B cell (primary cell): ENCODE measurements around the gene WDR41.

Source experiments
- EZH2 ChIP-seq: IDR thresholded peaks from 2 replicates; pipeline ENCODE4 v1.6.1; 2012; ENCODE audit warnings: borderline replicate concordance, low read depth, mild to moderate bottlenecking, moderate library complexity, low read length; ENCODE audit not compliant: insufficient read depth, poor library complexity, severe bottlenecking
- TF ChIP-seq, protein P1 (sequence below): fragments of 200-600 bp; IDR thresholded peaks from one replicate; pipeline ENCODE4 v1.8.0; 2022; ENCODE audit warnings: antibody characterized with exemption, mild to moderate bottlenecking

DNA sequence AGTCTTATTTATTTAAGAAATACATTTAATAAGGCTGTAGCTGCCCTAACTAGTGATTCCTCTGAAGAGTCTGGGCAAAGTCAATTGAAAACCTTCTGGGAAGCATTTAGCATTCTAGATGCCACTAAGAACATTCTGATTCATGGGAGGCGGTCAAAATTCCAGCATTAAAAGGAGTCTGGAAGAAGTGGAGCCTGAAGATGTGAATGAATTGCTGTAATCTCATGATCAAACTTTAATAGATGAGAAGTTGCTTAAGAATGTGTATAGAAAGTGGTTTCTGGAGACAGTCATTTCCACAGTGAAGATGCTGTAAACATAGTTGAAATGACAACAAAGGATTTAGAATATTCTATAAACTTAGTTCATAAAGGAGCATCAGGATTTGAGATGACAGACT lies 61.4 kb downstream of the WDR41 start:
- TF ChIP-seq, protein P1, sequence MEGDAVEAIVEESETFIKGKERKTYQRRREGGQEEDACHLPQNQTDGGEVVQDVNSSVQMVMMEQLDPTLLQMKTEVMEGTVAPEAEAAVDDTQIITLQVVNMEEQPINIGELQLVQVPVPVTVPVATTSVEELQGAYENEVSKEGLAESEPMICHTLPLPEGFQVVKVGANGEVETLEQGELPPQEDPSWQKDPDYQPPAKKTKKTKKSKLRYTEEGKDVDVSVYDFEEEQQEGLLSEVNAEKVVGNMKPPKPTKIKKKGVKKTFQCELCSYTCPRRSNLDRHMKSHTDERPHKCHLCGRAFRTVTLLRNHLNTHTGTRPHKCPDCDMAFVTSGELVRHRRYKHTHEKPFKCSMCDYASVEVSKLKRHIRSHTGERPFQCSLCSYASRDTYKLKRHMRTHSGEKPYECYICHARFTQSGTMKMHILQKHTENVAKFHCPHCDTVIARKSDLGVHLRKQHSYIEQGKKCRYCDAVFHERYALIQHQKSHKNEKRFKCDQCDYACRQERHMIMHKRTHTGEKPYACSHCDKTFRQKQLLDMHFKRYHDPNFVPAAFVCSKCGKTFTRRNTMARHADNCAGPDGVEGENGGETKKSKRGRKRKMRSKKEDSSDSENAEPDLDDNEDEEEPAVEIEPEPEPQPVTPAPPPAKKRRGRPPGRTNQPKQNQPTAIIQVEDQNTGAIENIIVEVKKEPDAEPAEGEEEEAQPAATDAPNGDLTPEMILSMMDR: no peak
- no peak for TF ChIP-seq EZH2
